ENCODE data around the gene CASP8AP2.
"Not testable (repeated sequence)": the region's sequence is repeated elsewhere in the genome, so short reads cannot be mapped to it uniquely, and the experiment has no call there.

Gene CASP8AP2

GRCh38 chr6:89888871-89889270 is 59.2 kb downstream of the CASP8AP2 start:
- DNase-seq (ENCODE audit: low spot score) = no peak

- DNase-seq (ENCODE audit: low spot score) = not testable (repeated sequence)
Observed at GRCh38 chr6:89890845-89891528, 61.3 kb downstream of the CASP8AP2 start.

- not testable (repeated sequence) for DNase-seq (ENCODE audit: low spot score)
Observed at GRCh38 chr6:89892577-89892976, 62.9 kb downstream of the CASP8AP2 start.

- DNase-seq (ENCODE audit: low spot score) = no peak
Observed at GRCh38 chr6:89894169-89894568, 64.5 kb downstream of the CASP8AP2 start, which contains the start of gene GJA10. TSS of gene GJA10 (plus strand) at chr6:89894469. CDS start at chr6:89894469, 0 bp downstream.

- DNase-seq (ENCODE audit: low spot score) = peak; percentile 57
Observed at GRCh38 chr6:89895276-89895874, 65.7 kb downstream of the CASP8AP2 start.

GRCh38 chr6:89910001-89910901 is 80.6 kb downstream of the CASP8AP2 start:
- DNase-seq (ENCODE audit: low spot score) = not testable (repeated sequence)

- no peak for DNase-seq (ENCODE audit: low spot score)
Observed at GRCh38 chr6:89910902-89911240, 81.2 kb downstream of the CASP8AP2 start.

GRCh38 chr6:89916136-89916920 is 86.6 kb downstream of the CASP8AP2 start:
- no peak for DNase-seq (ENCODE audit: low spot score)

- no peak for DNase-seq (ENCODE audit: low spot score)
Observed at GRCh38 chr6:89917216-89917615, 87.5 kb downstream of the CASP8AP2 start.

GRCh38 chr6:89917801-89918366 is 88.2 kb downstream of the CASP8AP2 start:
- DNase-seq (ENCODE audit: low spot score) = no peak

All from GM03348 (cell line).